RWPE2 (cell line): ENCODE measurements around the gene RNF207.

Source experiments
- ATAC-seq: fragments of 200-7000 bp; cut with Tn5 transposase; 3 replicates; pipeline ENCODE4 v1.9.1; 2021; ENCODE audit warnings: low read depth
- DNase-seq: peaks from one replicate; pipeline ENCODE4 v3.0.0-alpha.2; 2020; ENCODE audit warnings: low spot score
- H3K27ac ChIP-seq: fragments of 450-650 bp; 2 replicates; pipeline ENCODE4 v1.5.1; 2017; ENCODE audit warnings: mild to moderate bottlenecking; ENCODE audit not compliant: poor library complexity, severe bottlenecking
- H3K27me3 ChIP-seq: fragments of 250-450 bp; sonication (Bioruptor Pico); 2 replicates; pipeline ENCODE4 v1.5.1; 2021; ENCODE audit warnings: mild to moderate bottlenecking, moderate library complexity; ENCODE audit not compliant: insufficient read depth, poor library complexity, severe bottlenecking
- H3K36me3 ChIP-seq: fragments of 250-450 bp; sonication (Bioruptor Pico); 2 replicates; pipeline ENCODE4 v1.5.1; 2020; ENCODE audit warnings: low read depth, mild to moderate bottlenecking, moderate library complexity
- H3K4me1 ChIP-seq: fragments of 250-450 bp; sonication (Bioruptor Pico); 2 replicates; pipeline ENCODE4 v1.5.1; 2021; ENCODE audit warnings: mild to moderate bottlenecking, moderate library complexity; ENCODE audit not compliant: insufficient read depth, poor library complexity, severe bottlenecking
- H3K4me3 ChIP-seq: fragments of 250-450 bp; sonication (Bioruptor Pico); 2 replicates; pipeline ENCODE4 v1.5.1; 2021; ENCODE audit warnings: mild to moderate bottlenecking, moderate library complexity; ENCODE audit not compliant: severe bottlenecking
- H3K9me3 ChIP-seq: fragments of 250-450 bp; sonication (Bioruptor Pico); 2 replicates; pipeline ENCODE4 v1.5.1; 2021; ENCODE audit warnings: mild to moderate bottlenecking, moderate library complexity; ENCODE audit not compliant: severe bottlenecking
- CTCF ChIP-seq: fragments of 450-650 bp; IDR thresholded peaks from one replicate; pipeline ENCODE4 v1.5.1; 2017; ENCODE audit warnings: mild to moderate bottlenecking, moderate library complexity; ENCODE audit not compliant: poor library complexity, severe bottlenecking

Gene RNF207

GRCh38 chr1:6188466-6188865, 17.5 kb upstream of the RNF207 start:
- Histone ChIP-seq H3K27ac (no peak overlapping the region), H3K4me1 (no peaks in the 10 kb centered on the region), H3K36me3 (peaks cover 73% of the 10 kb centered on the region), H3K27me3 (no peaks in the 10 kb centered on the region), H3K4me3 (no peak overlapping the region), H3K9me3 (no peaks in the 10 kb centered on the region)
- DNase-seq (no peak), ATAC-seq (no peak)
- no peak for TF ChIP-seq CTCF

GRCh38 chr1:6191968-6192367, 14.0 kb upstream of the RNF207 start:
- peaks cover 95% of the 10 kb centered on the region for H3K36me3 ChIP-seq

GRCh38 chr1:6197746-6198427, 8.0 kb upstream of the RNF207 start:
- no peaks in the 10 kb centered on the region for H3K9me3 ChIP-seq
- peaks cover 59% of the 10 kb centered on the region for H3K36me3 ChIP-seq
- H3K4me3 ChIP-seq: peak overlapping the region; percentile 97
- no peak for ATAC-seq
- no peaks in the 10 kb centered on the region for H3K27me3 ChIP-seq
- peaks cover 6% of the 10 kb centered on the region for H3K4me1 ChIP-seq
- no peak for DNase-seq
- no peak for TF ChIP-seq CTCF
- peak overlapping the region; percentile 74 for H3K27ac ChIP-seq

More at GRCh38 chr1:6191968-6192367, 14.0 kb upstream of the RNF207 start:
- Histone ChIP-seq H3K27ac (no peak overlapping the region), H3K4me1 (no peaks in the 10 kb centered on the region), H3K9me3 (no peaks in the 10 kb centered on the region), H3K4me3 (no peak overlapping the region), H3K27me3 (no peaks in the 10 kb centered on the region)
- DNase-seq: no peak
- no peak for ATAC-seq
- TF ChIP-seq CTCF: no peak

GRCh38 chr1:6198646-6199297, 7.1 kb upstream of the RNF207 start:
- peak overlapping the region; percentile 74 for H3K27ac ChIP-seq
- no peaks in the 10 kb centered on the region for H3K27me3 ChIP-seq
- peak; percentile 2; the same call in 1 of the 3 replicates for ATAC-seq
- peaks cover 6% of the 10 kb centered on the region for H3K4me1 ChIP-seq
- no peak for TF ChIP-seq CTCF
- H3K4me3 ChIP-seq: peak overlapping the region; percentile 97
- no peak for DNase-seq
- peaks cover 50% of the 10 kb centered on the region for H3K36me3 ChIP-seq
- no peaks in the 10 kb centered on the region for H3K9me3 ChIP-seq
